Small intestine (tissue), 7 donors: Measurements from ENCODE around the gene CAMTA2. TPM values are rescaled to one million over a fixed set of nuclear protein-coding genes. Genes with fewer than 3 reads are reported as not detected.

Experiments
- DNase-seq, 2 donors: peaks; one replicate each; pipeline versions ENCODE4 v3.0.0 to v3.0.0-alpha.2; 2013
- FAIRE-seq: peaks from 2 replicates; lab custom pipeline; 2012; peaks lifted over from hg19 to GRCh38; lab: Jason Lieb, UNC
- H3K27ac ChIP-seq, 3 donors: one replicate each; pipeline ENCODE4 v1.5.1; 2013; ENCODE audit warnings: low read length in 2 of 3, mild to moderate bottlenecking in 2 of 3, control low read depth in 1 of 3, inconsistent platforms in 1 of 3, low read depth in 1 of 3, moderate library complexity in 1 of 3
- H3K27me3 ChIP-seq, 3 donors: one replicate each; pipeline ENCODE4 v1.6.1; 2013; ENCODE audit warnings: low read length in 3 of 3, inconsistent platforms in 1 of 3; ENCODE audit not compliant: control insufficient read depth in 3 of 3, insufficient read depth in 3 of 3
- H3K36me3 ChIP-seq, 3 donors: one replicate each; pipeline ENCODE4 v1.6.1; 2013; ENCODE audit warnings: low read length in 3 of 3, inconsistent platforms in 1 of 3, low read depth in 1 of 3, mild to moderate bottlenecking in 1 of 3, moderate library complexity in 1 of 3; ENCODE audit not compliant: control insufficient read depth in 3 of 3, insufficient read depth in 2 of 3
- H3K4me1 ChIP-seq, 3 donors: one replicate each; pipeline ENCODE4 v1.6.1; 2013; ENCODE audit warnings: low read length in 2 of 3, inconsistent platforms in 1 of 3, low read depth in 1 of 3, mild to moderate bottlenecking in 1 of 3, moderate library complexity in 1 of 3; ENCODE audit not compliant: control insufficient read depth in 3 of 3, insufficient read depth in 2 of 3
- H3K4me3 ChIP-seq, 3 donors: one replicate each; pipeline ENCODE4 v1.5.1; 2013; ENCODE audit warnings: low read length in 3 of 3, control low read depth in 1 of 3, inconsistent platforms in 1 of 3, low read depth in 1 of 3, mild to moderate bottlenecking in 1 of 3, moderate library complexity in 1 of 3
- H3K9me3 ChIP-seq, 2 donors: one replicate each; pipeline ENCODE4 v1.6.1; 2013; ENCODE audit warnings: low read depth in 1 of 2, low read length in 1 of 2; ENCODE audit not compliant: control insufficient read depth in 2 of 2, insufficient read depth in 1 of 2
- WGBS, 3 donors: extraction: QIAGEN DNeasy Blood & Tissue Kit; methylation state at CpG; one replicate each; pipeline ENCODE4 v1.1.7; 2013; 5-methylcytosine and 5-hydroxymethylcytosine counted together
- polyA plus RNA-seq, 4 donors: library from polyadenylated mRNA; stranded (reverse) in 3 of 4; unstranded in 1 of 4; fragments of 200-250 nt in 3 of 4; fragments of 120-200 nt in 1 of 4; gene quantifications; one replicate each; pipeline versions ENCODE4 v1.2.1 to v1.2.3, GENCODE V29; 2013
- donor health status: healthy with polysubstance abuse.
- donor health status: control.
- donor health status: control.
- donor health status: Bipolar disorder and iron deficiency.
- donor health status: healthy.

The CAMTA2 gene
- polyA plus RNA-seq, 4 donors, result 34.1 to 93.7 (median 58.6) TPM

- Histone ChIP-seq H3K9me3 (no peaks in the 10 kb centered on the region), H3K27me3 (no peaks in the 10 kb centered on the region), H3K27ac (peak overlapping the region; percentile 91 to 100 (median 99)), H3K4me3 (peak overlapping the region; percentile 54 to 93 (median 87)), H3K36me3 (peaks cover 0 to 26% (median 12%) of the 10 kb centered on the region in 3 donors), H3K4me1 (peaks cover 3 to 40% (median 13%) of the 10 kb centered on the region in 3 donors)
- WGBS, 3 donors, result 0 to 1% (median 1%) methylated on average over 42 to 75 of the region's 75 CpGs
- FAIRE-seq, result no peak
- DNase-seq, result peak; percentile 91 to 93
Observed at GRCh38 chr17:4949321-4950074, 38.0 kb downstream of the CAMTA2 start.

GRCh38 chr17:4948931-4949320 lies 38.5 kb downstream of the CAMTA2 start:
- 0 to 1% (median 0%) methylated on average over 25 to 40 of the region's 40 CpGs for WGBS, 3 donors
- H3K27me3 ChIP-seq, result no peaks in the 10 kb centered on the region
- DNase-seq (peak; percentile 89 to 96), FAIRE-seq (no peak)
- H3K4me3 ChIP-seq, result peak overlapping the region; percentile 54 to 93 (median 87)
- H3K4me1 ChIP-seq, result peaks cover 3 to 40% (median 16%) of the 10 kb centered on the region in 3 donors
- peaks cover 0 to 31% (median 16%) of the 10 kb centered on the region in 3 donors for H3K36me3 ChIP-seq
- peak overlapping the region; percentile 91 to 100 (median 99) for H3K27ac ChIP-seq
- no peaks in the 10 kb centered on the region for H3K9me3 ChIP-seq

- DNase-seq (peak; percentile 91 to 94), FAIRE-seq (no peak)
- Histone ChIP-seq H3K9me3 (no peaks in the 10 kb centered on the region), H3K27me3 (no peaks in the 10 kb centered on the region), H3K27ac (peak within 1 kb of the TSS; percentile 98 to 100 (median 99)), H3K4me3 (peak within 1 kb of the TSS; percentile 87 to 99 (median 93)), H3K4me1 (peaks cover 3 to 40% (median 16%) of the 10 kb centered on the region in 3 donors), H3K36me3 (peaks cover 0 to 35% (median 20%) of the 10 kb centered on the region in 3 donors)
- 0 to 1% (median 0%) methylated on average over 48 to 59 of the region's 59 CpGs for WGBS, 3 donors
Observed at GRCh38 chr17:4948166-4948930, 39.1 kb downstream of the CAMTA2 start, which contains the start of gene PFN1. Gene PFN1 (minus strand): TSS chr17:4948530. CDS start chr17:4948394, 136 bp downstream.

GRCh38 chr17:4947411-4948165 lies 39.9 kb downstream of the CAMTA2 start:
- 0 to 1% (median 0%) methylated on average over 36 to 56 of the region's 56 CpGs for WGBS, 3 donors
- Histone ChIP-seq H3K27me3 (no peaks in the 10 kb centered on the region), H3K4me1 (peaks cover 4 to 40% (median 16%) of the 10 kb centered on the region in 3 donors), H3K9me3 (no peaks in the 10 kb centered on the region), H3K27ac (peak overlapping the region; percentile 95 to 98 (median 97)), H3K36me3 (peaks cover 0 to 42% (median 21%) of the 10 kb centered on the region in 3 donors), H3K4me3 (peak overlapping the region; percentile 87 to 99 (median 93))
- FAIRE-seq (no peak), DNase-seq (peak; percentile 69 to 76)

GRCh38 chr17:4947010-4947410 lies 40.5 kb downstream of the CAMTA2 start:
- H3K27ac ChIP-seq, result peak overlapping the region; percentile 86 to 97 (median 86)
- FAIRE-seq (no peak), DNase-seq (no peak)
- H3K9me3 ChIP-seq, result no peaks in the 10 kb centered on the region
- no peaks in the 10 kb centered on the region for H3K27me3 ChIP-seq
- H3K4me1 ChIP-seq, result peaks cover 4 to 41% (median 16%) of the 10 kb centered on the region in 3 donors
- WGBS, 3 donors, result 0 to 5% (median 0%) methylated on average over 5 to 7 of the region's 7 CpGs
- H3K36me3 ChIP-seq, result peaks cover 0 to 48% (median 24%) of the 10 kb centered on the region in 3 donors
- H3K4me3 ChIP-seq, result peak overlapping the region; percentile 87 to 99 (median 93)

GRCh38 chr17:4946312-4946976 lies 41.0 kb downstream of the CAMTA2 start:
- Histone ChIP-seq H3K4me3 (peak overlapping the region; percentile 87 to 99 (median 93)), H3K36me3 (peaks cover 0 to 51% (median 24%) of the 10 kb centered on the region in 3 donors), H3K27ac (peak overlapping the region; percentile 86 to 97 (median 86)), H3K4me1 (peaks cover 4 to 42% (median 18%) of the 10 kb centered on the region in 3 donors), H3K9me3 (no peaks in the 10 kb centered on the region), H3K27me3 (no peaks in the 10 kb centered on the region)
- DNase-seq (no peak), FAIRE-seq (no peak)
- 8 to 21% (median 8%) methylated on average over 16 of the region's 16 CpGs for WGBS, 3 donors

- no peak for FAIRE-seq
- 16 to 27% (median 21%) methylated on average over 3 to 4 of the region's 4 CpGs for WGBS, 3 donors
- Histone ChIP-seq H3K4me3 (peak overlapping the region in 2 of 3 donors; percentile 87 to 93), H3K27ac (peak overlapping the region; percentile 86 to 97 (median 86)), H3K27me3 (no peaks in the 10 kb centered on the region), H3K4me1 (peaks cover 4 to 40% (median 22%) of the 10 kb centered on the region in 3 donors), H3K36me3 (peaks cover 0 to 51% (median 24%) of the 10 kb centered on the region in 3 donors), H3K9me3 (no peaks in the 10 kb centered on the region)
- no peak for DNase-seq
Observed at GRCh38 chr17:4945944-4946280, 41.6 kb downstream of the CAMTA2 start.
